SKM-1 treated with dmso at 0.1 percent for 144 hours (cell line): Measurements from ENCODE around the gene NOL4L.

Source experiments
- DNase-seq: peaks from one replicate; lab custom pipeline; 2025; ENCODE audit not compliant: unreplicated experiment; lab: John Stamatoyannopoulos, UW

NOL4L gene, protein sequence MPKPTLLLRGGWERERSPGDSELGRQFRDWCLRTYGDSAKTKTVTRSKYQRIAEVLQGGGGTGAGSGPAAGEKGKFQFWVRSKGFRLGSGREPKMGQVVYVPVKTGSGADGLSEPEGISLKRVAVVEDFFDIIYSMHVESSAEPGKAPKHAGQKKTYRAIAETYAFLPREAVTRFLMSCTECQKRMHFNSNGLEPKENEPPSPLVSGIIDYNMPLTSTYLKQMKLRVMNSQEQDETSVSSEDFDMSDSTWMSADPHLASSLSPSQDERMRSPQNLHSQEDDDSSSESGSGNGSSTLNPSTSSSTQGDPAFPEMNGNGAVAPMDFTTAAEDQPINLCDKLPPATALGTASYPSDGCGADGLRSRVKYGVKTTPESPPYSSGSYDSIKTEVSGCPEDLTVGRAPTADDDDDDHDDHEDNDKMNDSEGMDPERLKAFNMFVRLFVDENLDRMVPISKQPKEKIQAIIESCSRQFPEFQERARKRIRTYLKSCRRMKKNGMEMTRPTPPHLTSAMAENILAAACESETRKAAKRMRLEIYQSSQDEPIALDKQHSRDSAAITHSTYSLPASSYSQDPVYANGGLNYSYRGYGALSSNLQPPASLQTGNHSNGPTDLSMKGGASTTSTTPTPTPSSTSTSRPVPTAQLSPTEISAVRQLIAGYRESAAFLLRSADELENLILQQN

GRCh38 chr20:32585011-32585585 is at the start of gene NOL4L:
TSS of gene NOL4L (minus strand) at chr20:32585333. CDS start at chr20:32584890, 443 bp downstream.
- DNase-seq: no peak

GRCh38 chr20:32634041-32634805 is 49.1 kb upstream of the NOL4L start:
- DNase-seq: no peak

DNA sequence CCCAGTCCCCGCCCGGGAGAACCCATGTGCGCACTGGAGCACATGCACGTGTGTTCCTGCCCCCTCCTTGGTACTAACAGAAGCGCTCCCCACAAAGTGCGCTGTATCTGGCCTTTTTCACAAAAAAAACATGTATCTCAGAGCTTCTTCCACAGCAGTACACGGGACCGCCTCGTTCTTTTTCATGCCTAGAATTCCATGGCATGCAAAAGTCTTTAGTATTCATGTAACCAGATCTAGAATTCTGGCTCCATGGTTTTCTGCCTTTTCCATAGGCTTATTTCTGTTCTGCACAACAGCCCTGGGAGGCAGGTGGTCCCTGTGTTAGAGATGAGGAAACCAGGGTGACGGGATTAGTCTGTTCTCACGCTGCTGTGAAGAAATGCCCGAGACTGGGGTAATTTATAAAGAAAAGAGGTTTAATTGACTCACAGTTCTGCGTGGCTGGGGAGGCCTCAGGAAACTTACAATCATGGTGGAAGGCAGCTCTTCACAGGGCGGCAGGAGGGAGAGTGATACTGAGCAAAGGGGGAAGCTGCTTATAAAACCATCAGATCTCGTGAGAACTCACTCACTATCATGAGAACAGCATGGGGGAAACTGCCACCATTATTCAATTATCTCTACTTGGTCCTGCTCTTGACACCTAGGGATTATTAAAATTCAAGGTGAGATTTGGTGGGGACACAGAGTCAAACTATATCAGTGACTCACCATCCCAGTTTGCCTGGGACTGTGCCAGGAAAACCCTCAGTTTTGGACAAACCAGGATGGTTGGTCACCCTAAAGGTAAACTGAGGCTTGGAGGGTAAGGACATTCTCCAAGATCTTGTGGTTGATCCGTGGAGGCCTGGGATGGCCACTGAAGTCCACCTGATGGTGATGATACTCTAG is 47.6 kb upstream of the NOL4L start:
- peak; percentile 18 for DNase-seq

GRCh38 chr20:32631933-32632460 is 46.9 kb upstream of the NOL4L start:
- DNase-seq: no peak

DNA sequence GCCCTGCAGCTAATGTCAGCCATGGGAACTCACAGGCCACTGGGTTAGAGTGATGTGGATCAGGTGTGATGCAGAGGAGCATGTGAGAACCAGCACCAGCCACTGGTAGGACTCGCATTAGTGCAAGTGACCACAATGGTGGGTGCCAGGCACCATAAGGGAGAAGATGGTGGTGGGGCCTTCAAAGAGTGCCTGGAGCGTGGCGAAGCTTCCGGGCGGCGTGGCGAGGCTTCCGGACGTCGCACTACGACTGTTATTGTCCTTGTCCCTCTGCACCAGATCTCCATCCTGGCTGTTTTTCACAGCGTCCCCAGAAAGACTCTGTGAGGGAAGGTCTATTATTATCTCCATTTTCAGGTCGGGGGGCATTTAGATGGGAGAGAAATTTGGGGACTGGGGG is 44.7 kb upstream of the NOL4L start:
- no peak for DNase-seq

DNA sequence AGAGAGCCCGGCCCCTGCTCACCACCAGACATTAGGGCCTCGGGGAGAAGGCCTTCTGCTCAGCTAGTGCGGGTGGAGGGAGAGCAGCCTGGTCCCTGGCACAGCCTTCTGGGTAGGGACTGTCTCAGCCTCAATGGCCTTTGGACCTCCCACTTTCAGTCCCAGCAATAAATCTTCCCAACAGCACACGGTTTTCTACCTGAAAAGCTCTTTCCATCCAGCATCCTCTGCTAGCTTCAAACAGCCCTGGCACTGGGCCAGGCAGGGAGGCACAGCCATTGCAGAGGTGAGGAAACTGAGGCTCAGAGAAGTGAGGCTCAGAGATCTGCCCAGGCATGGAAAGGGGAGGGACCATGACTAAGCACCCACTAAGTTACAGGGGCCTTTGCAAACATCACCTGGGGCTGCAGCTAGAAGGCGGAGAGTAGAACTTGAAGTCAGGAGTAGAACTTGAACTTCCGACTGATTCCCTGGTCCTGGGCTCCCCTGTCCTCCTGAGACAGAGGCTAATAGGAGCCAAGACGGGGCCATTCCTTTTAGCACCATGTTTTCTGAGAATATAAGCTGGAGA is 43.9 kb upstream of the NOL4L start:
- DNase-seq: no peak

DNA sequence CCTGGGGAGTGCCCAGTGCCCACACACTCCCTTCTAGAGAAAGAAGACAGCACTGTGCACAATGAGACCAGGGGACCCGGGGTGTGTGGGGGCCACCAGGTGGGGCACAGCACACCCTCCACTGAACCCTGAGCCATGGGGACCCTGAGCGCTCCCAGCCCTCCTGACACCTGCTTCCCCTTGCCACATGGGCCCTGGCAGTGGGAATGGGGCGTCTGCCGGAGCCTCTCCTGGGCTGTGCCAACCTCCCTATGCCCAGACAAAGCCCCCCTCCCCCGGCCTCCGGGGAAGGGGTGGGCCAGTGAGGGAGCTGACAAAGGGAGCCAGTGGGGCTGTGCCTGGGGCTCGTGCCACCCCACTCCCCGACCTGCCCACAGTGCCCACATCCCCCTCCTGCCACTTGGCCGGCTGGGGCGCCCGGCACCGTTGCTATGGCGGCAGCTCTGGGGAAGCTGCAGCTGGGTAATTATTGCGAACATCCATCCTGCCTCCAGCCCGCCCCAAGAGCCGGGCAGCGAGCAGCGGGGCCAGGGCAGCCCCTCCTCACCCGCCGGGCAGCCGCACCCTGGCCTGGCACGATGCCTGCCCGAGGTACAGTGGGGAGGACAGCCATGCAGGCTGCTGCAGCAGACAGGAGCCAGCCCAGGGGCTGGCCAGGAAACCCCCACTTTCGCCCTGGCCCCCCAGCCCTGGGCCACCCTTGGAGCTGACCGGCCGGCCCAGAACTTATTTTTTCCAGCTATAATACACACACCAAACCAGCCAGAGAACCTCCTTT is 41.9 kb upstream of the NOL4L start:
- peak; percentile 19 for DNase-seq

DNA sequence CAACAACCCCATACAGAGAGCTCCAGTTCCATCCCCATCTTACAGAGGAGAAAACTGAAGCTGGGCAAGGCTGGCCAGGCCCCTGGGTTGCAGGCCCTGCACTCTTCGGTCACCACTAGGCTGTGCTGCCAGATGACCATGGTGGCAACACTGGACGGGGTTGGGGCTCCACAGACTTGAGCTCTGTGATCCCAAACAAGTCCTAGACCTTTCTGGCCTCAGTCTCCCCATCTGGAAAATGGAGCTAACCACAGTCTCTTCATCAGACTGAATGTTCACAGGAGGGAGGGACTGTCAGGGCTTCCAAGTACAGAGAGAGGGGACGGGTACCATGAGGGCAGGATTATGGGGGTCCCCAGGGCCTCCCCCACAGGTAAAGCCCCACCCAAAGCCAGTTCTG is 41.3 kb upstream of the NOL4L start:
- no peak for DNase-seq

DNA sequence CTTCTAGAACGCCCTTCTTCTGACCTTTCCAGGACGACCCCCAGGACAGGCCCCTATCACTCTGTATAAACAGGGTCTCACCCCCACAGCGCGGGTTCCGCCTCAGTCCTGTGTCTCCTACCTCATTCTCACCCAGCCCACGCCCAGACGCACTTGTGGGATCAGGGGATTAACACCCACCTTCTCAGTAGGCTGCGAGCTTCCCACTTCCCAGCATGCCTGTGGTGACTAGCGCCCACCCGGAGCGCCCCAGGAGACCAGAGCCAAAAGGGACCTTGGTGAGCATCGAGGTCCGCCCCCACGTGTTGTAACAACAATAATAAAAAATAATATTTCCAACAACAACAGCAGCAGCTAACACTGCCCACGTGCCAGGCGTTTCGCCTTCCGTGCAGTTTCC is 40.9 kb upstream of the NOL4L start:
- no peak for DNase-seq

GRCh38 chr20:32624687-32625345 is 39.7 kb upstream of the NOL4L start:
- no peak for DNase-seq

DNA sequence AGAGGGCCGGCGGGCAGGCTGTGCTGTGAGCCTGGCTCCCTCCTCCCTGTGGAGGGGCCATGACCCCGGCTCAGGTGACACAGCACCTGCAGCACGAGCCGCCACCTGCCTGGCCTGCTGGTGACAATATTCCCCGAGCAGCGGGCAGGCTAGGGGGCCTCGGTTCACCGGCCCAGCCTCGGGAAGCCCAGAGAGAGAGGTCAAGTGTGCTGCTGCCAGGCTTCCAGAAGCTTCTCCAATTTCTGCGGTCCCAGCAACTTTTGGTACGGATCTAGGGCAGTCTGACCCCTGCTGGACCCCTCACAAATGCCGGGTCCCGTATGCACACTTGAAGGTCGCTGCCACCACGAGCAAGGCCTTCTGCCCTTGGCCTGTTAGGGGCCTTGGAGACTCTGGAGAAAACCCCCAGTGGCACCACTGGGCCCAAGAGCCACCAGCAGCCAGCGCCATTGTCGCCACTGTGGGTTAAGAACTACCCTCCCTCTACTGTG is 38.6 kb upstream of the NOL4L start:
- DNase-seq: no peak

DNA sequence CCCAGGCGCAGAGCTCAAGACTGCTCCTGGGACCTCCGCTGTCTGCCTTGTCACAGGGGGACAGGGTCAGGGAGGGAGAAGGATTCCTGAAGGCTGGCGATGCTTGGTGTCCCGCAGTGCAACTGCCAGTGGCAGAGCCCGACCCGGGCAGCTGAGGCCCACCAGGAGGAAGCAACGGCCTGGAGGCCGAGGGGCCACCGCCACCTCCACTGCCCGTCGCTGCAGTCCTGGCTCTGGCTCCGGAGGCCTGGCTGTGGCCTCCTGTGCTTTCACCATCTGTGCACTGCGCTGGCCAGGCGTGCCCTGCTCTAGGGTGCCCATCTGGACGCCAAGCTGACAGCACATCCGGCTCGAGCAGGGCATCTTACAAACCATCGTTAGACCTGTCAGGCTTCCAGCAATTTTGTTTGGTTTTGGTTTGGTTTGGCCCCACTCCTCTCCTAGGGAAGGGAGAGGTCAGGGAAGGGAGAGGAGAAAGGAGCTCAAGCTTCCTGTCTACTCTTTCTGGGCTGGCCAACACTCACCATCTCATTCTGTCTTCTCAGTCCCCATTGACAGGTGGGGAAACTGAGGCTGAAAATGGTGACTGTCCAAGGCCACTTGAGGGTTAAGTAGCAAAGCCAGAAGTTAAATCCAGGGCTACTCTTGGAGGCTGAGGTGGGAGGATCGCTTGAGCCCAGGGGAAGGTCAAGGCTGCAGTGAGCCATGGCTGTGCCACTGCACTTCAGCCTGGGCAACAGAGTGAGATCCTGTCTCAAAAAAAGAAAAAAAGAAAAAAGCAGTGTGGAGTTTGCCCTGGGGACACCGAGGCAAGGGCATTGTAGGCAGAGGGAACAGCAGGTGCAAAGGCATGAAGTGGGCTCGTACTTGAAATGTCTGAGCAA is 37.7 kb upstream of the NOL4L start:
- no peak for DNase-seq

DNA sequence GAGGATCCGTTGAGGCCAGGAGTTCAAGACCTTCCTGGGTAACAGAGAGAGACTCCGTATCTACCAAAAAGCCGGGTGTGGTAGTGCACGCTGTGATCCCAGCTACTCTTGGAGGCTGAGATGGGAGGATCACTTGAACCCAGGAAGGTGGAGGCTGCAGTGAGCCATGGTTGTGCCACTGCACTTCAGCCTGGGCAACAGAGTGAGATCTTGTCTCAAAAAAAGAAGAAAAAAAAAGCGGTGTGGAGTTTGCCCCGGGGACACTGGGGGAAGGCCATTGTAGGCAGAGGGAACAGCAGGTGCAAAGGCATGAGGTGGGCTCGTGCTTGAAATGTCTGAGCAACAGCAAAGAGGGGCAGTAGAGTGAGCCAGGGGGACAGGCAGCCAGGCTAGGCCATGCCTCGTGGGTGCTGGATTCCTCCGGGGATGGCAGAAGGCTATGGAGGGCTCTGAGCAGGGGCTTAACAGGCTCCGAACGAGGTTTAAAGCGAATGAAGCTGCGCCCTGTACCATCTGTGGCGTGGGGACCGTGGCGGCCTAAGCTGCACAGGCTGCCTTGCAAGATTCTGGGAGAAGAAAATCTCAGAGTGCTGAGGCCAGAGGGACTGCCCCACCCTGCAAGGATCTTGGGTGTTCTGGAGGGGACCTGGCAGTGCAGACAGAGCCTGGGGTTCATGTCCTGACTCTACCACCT is 36.9 kb upstream of the NOL4L start:
- no peak for DNase-seq

DNA sequence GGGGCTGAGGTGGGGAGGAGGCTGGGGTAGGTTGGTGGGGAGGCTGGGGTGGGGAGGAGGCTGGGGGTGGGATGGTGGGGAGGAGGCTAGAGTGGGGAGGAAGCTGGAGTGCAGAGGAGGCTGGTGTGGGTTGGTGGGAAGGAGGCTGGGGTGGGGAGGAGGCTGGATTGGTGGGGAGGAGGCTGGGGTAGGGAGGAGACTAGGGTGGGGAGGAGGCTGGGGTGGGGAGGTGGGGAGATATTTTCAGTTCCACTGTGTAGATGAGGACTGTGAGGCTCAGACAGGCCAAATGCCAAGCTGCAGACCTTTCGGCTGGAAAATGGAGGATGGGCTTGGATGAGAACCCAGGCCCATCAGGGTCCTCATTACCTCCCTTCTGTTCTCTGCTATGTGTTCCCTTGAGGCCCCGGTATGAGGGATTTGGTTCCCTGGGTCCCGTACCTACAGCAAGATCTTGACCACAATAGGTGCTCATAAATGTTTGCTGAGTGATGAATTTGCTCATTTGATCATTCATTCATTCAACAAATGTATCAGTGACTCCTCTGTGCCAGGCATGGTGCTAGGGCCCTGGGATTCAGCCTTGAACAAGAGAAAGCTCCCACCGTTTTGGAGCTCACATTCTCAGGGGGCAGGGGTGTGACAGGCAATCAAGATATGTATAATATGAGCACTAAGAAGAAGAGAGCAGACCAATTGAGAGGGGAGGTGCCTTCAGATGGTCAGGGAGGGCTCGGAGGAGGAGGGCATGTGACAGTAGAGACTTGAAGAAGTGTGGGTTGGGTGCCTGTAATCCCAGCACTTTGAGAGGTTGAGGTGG is 36.1 kb upstream of the NOL4L start:
- no peak for DNase-seq

- DNase-seq: no peak
Measured at GRCh38 chr20:32619586-32619985, 34.5 kb upstream of the NOL4L start.

- no peak for DNase-seq
Measured at GRCh38 chr20:32614772-32615171, 29.6 kb upstream of the NOL4L start.
